ENCODE measurements around the gene PDXP.

DNA sequence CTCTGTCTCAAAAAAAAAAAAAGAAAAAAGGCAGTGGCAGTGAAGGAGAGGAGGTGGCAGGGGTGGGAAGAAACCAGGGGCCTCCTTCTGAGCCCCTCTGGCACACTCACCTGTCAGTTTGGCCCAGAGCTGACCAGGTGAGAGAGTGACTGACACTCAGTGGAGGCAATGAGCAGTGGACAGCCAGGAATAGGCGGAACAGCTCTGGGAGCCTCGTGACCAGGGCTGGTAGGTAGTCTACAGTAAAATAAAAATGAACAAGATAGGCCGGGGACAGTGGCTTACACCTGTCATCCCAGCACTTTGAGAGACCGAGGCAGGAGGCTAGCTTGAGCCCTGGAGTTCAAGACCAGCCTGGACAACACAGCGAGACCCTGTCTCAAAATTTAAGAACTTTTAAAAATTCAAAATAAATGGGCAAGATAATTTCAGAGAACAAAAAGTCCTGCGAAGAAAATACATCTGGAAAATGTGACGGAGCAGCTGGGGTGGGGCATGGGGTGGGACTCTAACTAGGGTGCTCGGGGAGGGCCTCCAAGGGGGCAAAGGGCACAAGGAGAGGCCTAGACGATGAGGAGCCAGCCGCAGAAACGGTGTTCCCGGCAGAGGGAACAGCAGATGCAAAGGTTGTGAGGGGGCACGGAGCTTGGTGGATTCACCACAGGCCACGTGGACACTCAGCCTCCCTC, 3.8 kb upstream of the PDXP start:
- TF ChIP-seq, protein P1, sequence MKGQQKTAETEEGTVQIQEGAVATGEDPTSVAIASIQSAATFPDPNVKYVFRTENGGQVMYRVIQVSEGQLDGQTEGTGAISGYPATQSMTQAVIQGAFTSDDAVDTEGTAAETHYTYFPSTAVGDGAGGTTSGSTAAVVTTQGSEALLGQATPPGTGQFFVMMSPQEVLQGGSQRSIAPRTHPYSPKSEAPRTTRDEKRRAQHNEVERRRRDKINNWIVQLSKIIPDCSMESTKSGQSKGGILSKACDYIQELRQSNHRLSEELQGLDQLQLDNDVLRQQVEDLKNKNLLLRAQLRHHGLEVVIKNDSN (IDR thresholded peaks at IDR 0.05), result no peak
- TF ChIP-seq EP300 (IDR thresholded peaks at IDR 0.05; ENCODE audit: borderline replicate concordance) (no peak), EGR1 (IDR thresholded peaks at IDR 0.05) (no peak), CEBPB (IDR thresholded peaks at IDR 0.05) (no peak), TAF1 (IDR thresholded peaks at IDR 0.05; ENCODE audit: low read depth) (no peak), FOXM1 (IDR thresholded peaks at IDR 0.05; ENCODE audit: borderline replicate concordance, low read depth) (no peak), TEAD4 (IDR thresholded peaks at IDR 0.05) (no peak), YY1 (IDR thresholded peaks at IDR 0.05; ENCODE audit: low read depth) (no peak), RAD21 (IDR thresholded peaks at IDR 0.05; ENCODE audit: low read depth) (no peak)
- TF ChIP-seq, protein P2, sequence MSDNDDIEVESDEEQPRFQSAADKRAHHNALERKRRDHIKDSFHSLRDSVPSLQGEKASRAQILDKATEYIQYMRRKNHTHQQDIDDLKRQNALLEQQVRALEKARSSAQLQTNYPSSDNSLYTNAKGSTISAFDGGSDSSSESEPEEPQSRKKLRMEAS (IDR thresholded peaks at IDR 0.05), result no peak
- TF ChIP-seq, protein P3, sequence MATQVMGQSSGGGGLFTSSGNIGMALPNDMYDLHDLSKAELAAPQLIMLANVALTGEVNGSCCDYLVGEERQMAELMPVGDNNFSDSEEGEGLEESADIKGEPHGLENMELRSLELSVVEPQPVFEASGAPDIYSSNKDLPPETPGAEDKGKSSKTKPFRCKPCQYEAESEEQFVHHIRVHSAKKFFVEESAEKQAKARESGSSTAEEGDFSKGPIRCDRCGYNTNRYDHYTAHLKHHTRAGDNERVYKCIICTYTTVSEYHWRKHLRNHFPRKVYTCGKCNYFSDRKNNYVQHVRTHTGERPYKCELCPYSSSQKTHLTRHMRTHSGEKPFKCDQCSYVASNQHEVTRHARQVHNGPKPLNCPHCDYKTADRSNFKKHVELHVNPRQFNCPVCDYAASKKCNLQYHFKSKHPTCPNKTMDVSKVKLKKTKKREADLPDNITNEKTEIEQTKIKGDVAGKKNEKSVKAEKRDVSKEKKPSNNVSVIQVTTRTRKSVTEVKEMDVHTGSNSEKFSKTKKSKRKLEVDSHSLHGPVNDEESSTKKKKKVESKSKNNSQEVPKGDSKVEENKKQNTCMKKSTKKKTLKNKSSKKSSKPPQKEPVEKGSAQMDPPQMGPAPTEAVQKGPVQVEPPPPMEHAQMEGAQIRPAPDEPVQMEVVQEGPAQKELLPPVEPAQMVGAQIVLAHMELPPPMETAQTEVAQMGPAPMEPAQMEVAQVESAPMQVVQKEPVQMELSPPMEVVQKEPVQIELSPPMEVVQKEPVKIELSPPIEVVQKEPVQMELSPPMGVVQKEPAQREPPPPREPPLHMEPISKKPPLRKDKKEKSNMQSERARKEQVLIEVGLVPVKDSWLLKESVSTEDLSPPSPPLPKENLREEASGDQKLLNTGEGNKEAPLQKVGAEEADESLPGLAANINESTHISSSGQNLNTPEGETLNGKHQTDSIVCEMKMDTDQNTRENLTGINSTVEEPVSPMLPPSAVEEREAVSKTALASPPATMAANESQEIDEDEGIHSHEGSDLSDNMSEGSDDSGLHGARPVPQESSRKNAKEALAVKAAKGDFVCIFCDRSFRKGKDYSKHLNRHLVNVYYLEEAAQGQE (IDR thresholded peaks at IDR 0.05; ENCODE audit: low read depth), result no peak
